MM.1S (cell line): Measurements from ENCODE around the gene CHCHD10.

ENCODE experiments used
- DNase-seq: peaks from one replicate; pipeline ENCODE4 v3.0.0-alpha.2; 2015
- H2AFZ ChIP-seq: fragments of 300-600 bp; sonication (generic); 2 replicates; pipeline ENCODE4 v1.6.0; 2016; ENCODE audit warnings: antibody characterized with exemption, low read length
- H3F3A ChIP-seq: fragments of 300-600 bp; sonication (generic); 2 replicates; pipeline ENCODE4 v1.6.1; 2016; ENCODE audit warnings: mild to moderate bottlenecking, antibody characterized with exemption, low read length, moderate library complexity, mixed read lengths; ENCODE audit not compliant: insufficient read depth
- H3K27ac ChIP-seq: fragments of 300-600 bp; sonication (generic); 2 replicates; pipeline ENCODE4 v1.5.1; 2016; ENCODE audit warnings: mild to moderate bottlenecking, low read length
- H3K27me3 ChIP-seq: fragments of 300-600 bp; sonication (generic); replicated peaks from 2 replicates; pipeline ENCODE4 v1.6.0; 2016; ENCODE audit warnings: low read length; ENCODE audit not compliant: insufficient read depth
- H3K36me3 ChIP-seq: fragments of 300-600 bp; sonication (generic); replicated peaks from 2 replicates; pipeline ENCODE4 v1.6.1; 2016; ENCODE audit warnings: mild to moderate bottlenecking, low read length, mixed read lengths; ENCODE audit not compliant: insufficient read depth
- H3K4me1 ChIP-seq: fragments of 300-600 bp; sonication (generic); 2 replicates; pipeline ENCODE4 v1.6.1; 2016; ENCODE audit warnings: low read length, mixed read lengths
- H3K4me2 ChIP-seq: fragments of 300-600 bp; sonication (generic); 2 replicates; pipeline ENCODE4 v1.6.0; 2016; ENCODE audit warnings: low read depth, low read length
- H3K4me3 ChIP-seq: fragments of 300-600 bp; sonication (generic); 2 replicates; pipeline ENCODE4 v1.5.1; 2016; ENCODE audit warnings: low read length, mixed read lengths
- H3K79me2 ChIP-seq: fragments of 300-600 bp; sonication (generic); 2 replicates; pipeline ENCODE4 v1.6.1; 2016; ENCODE audit warnings: mixed run types, low read length, mixed read lengths
- H3K9ac ChIP-seq: fragments of 300-600 bp; sonication (generic); 2 replicates; pipeline ENCODE4 v1.6.1; 2016; ENCODE audit warnings: low read length, mixed read lengths
- H3K9me2 ChIP-seq: fragments of 300-600 bp; sonication (generic); replicated peaks from 2 replicates; pipeline ENCODE4 v1.6.1; 2016; ENCODE audit warnings: mild to moderate bottlenecking, low read length, mixed read lengths; ENCODE audit not compliant: insufficient read depth
- H3K9me3 ChIP-seq: fragments of 300-600 bp; sonication (generic); replicated peaks from 2 replicates; pipeline ENCODE4 v1.6.1; 2016; ENCODE audit warnings: mild to moderate bottlenecking, low read length, mixed read lengths; ENCODE audit not compliant: insufficient read depth
- H4K20me1 ChIP-seq: fragments of 300-600 bp; sonication (generic); 2 replicates; pipeline ENCODE4 v1.6.1; 2016; ENCODE audit warnings: mild to moderate bottlenecking, low read length, moderate library complexity, mixed read lengths; ENCODE audit not compliant: insufficient read depth
- EZH2 ChIP-seq: fragments of 300-600 bp; sonication (generic); optimal IDR thresholded peaks from 2 replicates; pipeline ENCODE3; 2017; ENCODE audit warnings: low read depth, mild to moderate bottlenecking, antibody characterized with exemption, low read length, mixed read lengths
- EZH2phosphoT487 ChIP-seq: fragments of 300-600 bp; sonication (generic); IDR thresholded peaks from 2 replicates; pipeline ENCODE4 v1.6.1; 2018; ENCODE audit warnings: antibody characterized with exemption, low read length
- TF ChIP-seq, protein P1 (sequence below): fragments of 300-600 bp; sonication (generic); IDR thresholded peaks from 2 replicates; pipeline ENCODE4 v1.5.1; 2016; ENCODE audit warnings: antibody characterized with exemption, low read length, mixed read lengths

Gene CHCHD10

DNA sequence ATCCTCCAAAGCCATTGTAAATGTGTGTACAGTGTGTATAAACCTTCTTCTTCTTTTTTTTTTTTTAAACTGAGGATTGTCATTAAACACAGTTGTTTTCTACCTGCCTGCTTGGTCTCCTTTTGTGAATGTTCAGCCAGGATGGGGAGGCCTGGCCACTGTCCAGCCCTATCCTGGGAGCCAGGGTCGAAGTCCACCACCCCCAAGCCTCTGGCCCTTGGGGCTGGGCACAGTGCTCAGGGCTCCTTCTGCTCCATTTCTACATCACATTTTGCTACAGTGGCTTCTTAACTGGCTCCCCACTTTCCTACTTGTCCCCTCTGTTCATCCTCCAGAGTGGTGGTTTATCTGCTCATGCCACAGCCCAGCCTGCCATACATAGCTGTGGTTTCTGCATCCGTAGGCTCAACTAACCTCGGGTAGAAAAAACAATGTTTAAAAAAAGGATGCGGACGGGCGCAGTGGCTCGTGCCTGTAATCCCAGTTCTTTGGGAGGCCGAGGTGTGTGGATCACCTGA is 16.5 kb upstream of the CHCHD10 start:
- H3K9me2 ChIP-seq = no peaks in the 10 kb centered on the region
- no peaks in the 10 kb centered on the region for H3K9me3 ChIP-seq
- no peak overlapping the region for H3K4me3 ChIP-seq
- no peak overlapping the region for H3K27ac ChIP-seq
- H3K9ac ChIP-seq = no peak overlapping the region
- H3F3A ChIP-seq = peaks cover 15% of the 10 kb centered on the region
- no peaks in the 10 kb centered on the region for H3K36me3 ChIP-seq
- DNase-seq = no peak
- H3K79me2 ChIP-seq = peaks cover 20% of the 10 kb centered on the region
- no peaks in the 10 kb centered on the region for H4K20me1 ChIP-seq
- H3K27me3 ChIP-seq = no peaks in the 10 kb centered on the region
- H2AFZ ChIP-seq = no peak overlapping the region
- TF ChIP-seq EZH2phosphoT487 (no peak), EZH2 (no peak)
- TF ChIP-seq, protein P1, sequence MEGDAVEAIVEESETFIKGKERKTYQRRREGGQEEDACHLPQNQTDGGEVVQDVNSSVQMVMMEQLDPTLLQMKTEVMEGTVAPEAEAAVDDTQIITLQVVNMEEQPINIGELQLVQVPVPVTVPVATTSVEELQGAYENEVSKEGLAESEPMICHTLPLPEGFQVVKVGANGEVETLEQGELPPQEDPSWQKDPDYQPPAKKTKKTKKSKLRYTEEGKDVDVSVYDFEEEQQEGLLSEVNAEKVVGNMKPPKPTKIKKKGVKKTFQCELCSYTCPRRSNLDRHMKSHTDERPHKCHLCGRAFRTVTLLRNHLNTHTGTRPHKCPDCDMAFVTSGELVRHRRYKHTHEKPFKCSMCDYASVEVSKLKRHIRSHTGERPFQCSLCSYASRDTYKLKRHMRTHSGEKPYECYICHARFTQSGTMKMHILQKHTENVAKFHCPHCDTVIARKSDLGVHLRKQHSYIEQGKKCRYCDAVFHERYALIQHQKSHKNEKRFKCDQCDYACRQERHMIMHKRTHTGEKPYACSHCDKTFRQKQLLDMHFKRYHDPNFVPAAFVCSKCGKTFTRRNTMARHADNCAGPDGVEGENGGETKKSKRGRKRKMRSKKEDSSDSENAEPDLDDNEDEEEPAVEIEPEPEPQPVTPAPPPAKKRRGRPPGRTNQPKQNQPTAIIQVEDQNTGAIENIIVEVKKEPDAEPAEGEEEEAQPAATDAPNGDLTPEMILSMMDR = no peak
- peaks cover 18% of the 10 kb centered on the region; the same call in 1 of the 2 replicates for H3K4me1 ChIP-seq
- no peak overlapping the region for H3K4me2 ChIP-seq

DNA sequence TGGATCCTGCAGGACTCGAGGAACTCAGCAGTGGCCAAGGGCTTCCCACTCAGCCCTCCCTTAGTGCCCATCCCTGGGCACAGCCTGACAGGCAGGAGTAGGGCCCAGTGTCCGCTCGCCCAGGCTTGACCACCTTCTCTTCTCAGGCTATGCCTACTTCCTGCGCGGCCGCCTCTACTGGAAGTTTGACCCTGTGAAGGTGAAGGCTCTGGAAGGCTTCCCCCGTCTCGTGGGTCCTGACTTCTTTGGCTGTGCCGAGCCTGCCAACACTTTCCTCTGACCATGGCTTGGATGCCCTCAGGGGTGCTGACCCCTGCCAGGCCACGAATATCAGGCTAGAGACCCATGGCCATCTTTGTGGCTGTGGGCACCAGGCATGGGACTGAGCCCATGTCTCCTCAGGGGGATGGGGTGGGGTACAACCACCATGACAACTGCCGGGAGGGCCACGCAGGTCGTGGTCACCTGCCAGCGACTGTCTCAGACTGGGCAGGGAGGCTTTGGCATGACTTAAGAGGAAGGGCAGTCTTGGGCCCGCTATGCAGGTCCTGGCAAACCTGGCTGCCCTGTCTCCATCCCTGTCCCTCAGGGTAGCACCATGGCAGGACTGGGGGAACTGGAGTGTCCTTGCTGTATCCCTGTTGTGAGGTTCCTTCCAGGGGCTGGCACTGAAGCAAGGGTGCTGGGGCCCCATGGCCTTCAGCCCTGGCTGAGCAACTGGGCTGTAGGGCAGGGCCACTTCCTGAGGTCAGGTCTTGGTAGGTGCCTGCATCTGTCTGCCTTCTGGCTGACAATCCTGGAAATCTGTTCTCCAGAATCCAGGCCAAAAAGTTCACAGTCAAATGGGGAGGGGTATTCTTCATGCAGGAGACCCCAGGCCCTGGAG is 15.7 kb upstream of the CHCHD10 start:
- Histone ChIP-seq H3K9me3 (no peaks in the 10 kb centered on the region), H3K4me1 (peaks cover 15% of the 10 kb centered on the region; the same call in 1 of the 2 replicates), H2AFZ (no peak overlapping the region), H3K27ac (no peak overlapping the region), H3K36me3 (no peaks in the 10 kb centered on the region), H3K79me2 (peaks cover 12% of the 10 kb centered on the region), H3K9ac (no peak overlapping the region), H3K27me3 (no peaks in the 10 kb centered on the region), H3K9me2 (no peaks in the 10 kb centered on the region), H3K4me2 (no peak overlapping the region), H4K20me1 (no peaks in the 10 kb centered on the region), H3K4me3 (no peak overlapping the region), H3F3A (peaks cover 15% of the 10 kb centered on the region)
- TF ChIP-seq EZH2phosphoT487 (no peak), EZH2 (no peak)
- TF ChIP-seq, protein P1 = no peak
- DNase-seq = no peak

DNA sequence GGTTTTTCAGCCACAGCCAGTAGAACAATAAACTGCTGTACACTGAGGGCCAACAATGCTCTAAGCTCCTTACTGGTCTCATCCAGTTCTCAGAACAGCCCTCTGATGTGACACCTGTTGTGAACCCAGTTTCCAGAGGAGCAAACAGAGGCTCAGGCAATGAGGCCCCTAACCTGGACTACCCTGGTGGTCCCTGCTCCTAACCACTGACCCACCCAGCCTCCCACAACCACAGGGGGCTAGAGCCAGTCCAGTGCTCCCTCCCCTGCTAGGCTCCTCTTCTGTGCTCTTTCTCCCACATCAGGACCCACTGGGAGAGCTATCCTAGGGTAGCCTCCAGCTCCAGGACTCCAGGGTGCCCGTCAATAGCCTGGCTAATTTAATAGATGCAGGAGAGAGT is 14.9 kb upstream of the CHCHD10 start:
- Histone ChIP-seq H3K27ac (no peak overlapping the region), H3K4me1 (peaks cover 11% of the 10 kb centered on the region; the same call in 1 of the 2 replicates), H3F3A (peaks cover 15% of the 10 kb centered on the region), H3K4me2 (no peak overlapping the region), H4K20me1 (no peaks in the 10 kb centered on the region), H3K79me2 (peaks cover 4% of the 10 kb centered on the region), H3K27me3 (no peaks in the 10 kb centered on the region), H3K4me3 (no peak overlapping the region), H2AFZ (no peak overlapping the region), H3K9ac (no peak overlapping the region), H3K9me2 (no peaks in the 10 kb centered on the region), H3K9me3 (no peaks in the 10 kb centered on the region), H3K36me3 (no peaks in the 10 kb centered on the region)
- no peak for DNase-seq
- TF ChIP-seq EZH2phosphoT487 (no peak), EZH2 (no peak)
- TF ChIP-seq, protein P1 = no peak
